Chondrocyte (in vitro differentiated cells): ENCODE measurements around the gene JPH3. TPM values are rescaled to one million over a fixed set of nuclear protein-coding genes. Genes with fewer than 3 reads are reported as not detected.

Source experiments
- DNase-seq: peaks from one replicate; pipeline ENCODE4 v3.0.0; 2021; ENCODE audit warnings: mixed read lengths, low spot score
- H3K27ac Mint-ChIP-seq: one replicate; pipeline ENCODE4 v1.8.0; 2021; ENCODE audit warnings: mild to moderate bottlenecking, moderate library complexity, mixed read lengths; ENCODE audit not compliant: unreplicated experiment
- H3K27me3 Mint-ChIP-seq: 2 replicates; pipeline ENCODE4 v1.8.0; 2021; ENCODE audit warnings: low read depth, mixed read lengths
- H3K36me3 Mint-ChIP-seq: 2 replicates; pipeline ENCODE4 v1.8.0; 2021; ENCODE audit warnings: low read depth, mixed read lengths
- H3K4me1 Mint-ChIP-seq: 2 replicates; pipeline ENCODE4 v1.8.0; 2021; ENCODE audit warnings: low read depth, mild to moderate bottlenecking, mixed read lengths
- H3K4me3 Mint-ChIP-seq: one replicate; pipeline ENCODE4 v1.8.0; 2021; ENCODE audit warnings: mild to moderate bottlenecking, moderate library complexity, mixed read lengths; ENCODE audit not compliant: unreplicated experiment
- H3K9me3 Mint-ChIP-seq: 2 replicates; pipeline ENCODE4 v1.8.0; 2021; ENCODE audit warnings: low read depth, mixed read lengths
- CTCF ChIP-seq: fragments of 200-600 bp; sonication (generic); IDR thresholded peaks from 2 replicates; pipeline ENCODE4 v1.5.0; 2021; ENCODE audit warnings: antibody characterized with exemption, mild to moderate bottlenecking, moderate library complexity
- total RNA-seq: library from RNA; stranded (reverse); gene quantifications from 3 replicates; pipeline ENCODE4 v1.2.1, GENCODE V29; 2021

Gene JPH3
- total RNA-seq, 1 donor from 2014 or later, result 1.2 TPM

DNA sequence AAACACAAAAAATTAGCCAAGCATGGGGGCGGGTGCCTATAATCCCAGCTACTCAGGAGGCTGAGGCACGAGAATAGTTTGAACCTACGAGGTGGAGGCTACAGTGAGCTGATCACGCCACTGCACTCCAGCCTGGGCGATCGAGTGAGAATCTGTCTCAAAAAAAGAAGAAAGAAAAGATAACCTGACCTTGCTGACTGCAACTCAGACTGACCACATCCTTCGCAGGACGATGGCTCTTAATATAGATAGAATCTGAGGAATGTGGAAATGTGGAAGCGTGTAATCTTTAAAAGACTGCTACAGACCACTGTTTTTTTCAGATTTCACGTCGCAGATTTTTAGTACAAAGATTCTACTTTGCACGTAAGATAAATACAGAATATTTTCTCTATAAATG is 125.7 kb downstream of the JPH3 start:
- H3K9me3 Mint-ChIP-seq, result no peaks in the 10 kb centered on the region
- peak overlapping the region; percentile 22 for H3K27ac Mint-ChIP-seq
- no peak for TF ChIP-seq CTCF
- no peaks in the 10 kb centered on the region for H3K27me3 Mint-ChIP-seq
- peaks cover 29% of the 10 kb centered on the region for H3K36me3 Mint-ChIP-seq
- DNase-seq, result no peak
- peaks cover 28% of the 10 kb centered on the region for H3K4me1 Mint-ChIP-seq
- H3K4me3 Mint-ChIP-seq, result no peak overlapping the region

GRCh38 chr16:87729266-87729954 is 127.1 kb downstream of the JPH3 start:
- DNase-seq, result no peak
- Mint-ChIP-seq H3K4me1 (peaks cover 18% of the 10 kb centered on the region), H3K36me3 (peaks cover 29% of the 10 kb centered on the region), H3K27me3 (no peaks in the 10 kb centered on the region), H3K27ac (no peak overlapping the region), H3K4me3 (no peak overlapping the region), H3K9me3 (no peaks in the 10 kb centered on the region)
- no peak for TF ChIP-seq CTCF

DNA sequence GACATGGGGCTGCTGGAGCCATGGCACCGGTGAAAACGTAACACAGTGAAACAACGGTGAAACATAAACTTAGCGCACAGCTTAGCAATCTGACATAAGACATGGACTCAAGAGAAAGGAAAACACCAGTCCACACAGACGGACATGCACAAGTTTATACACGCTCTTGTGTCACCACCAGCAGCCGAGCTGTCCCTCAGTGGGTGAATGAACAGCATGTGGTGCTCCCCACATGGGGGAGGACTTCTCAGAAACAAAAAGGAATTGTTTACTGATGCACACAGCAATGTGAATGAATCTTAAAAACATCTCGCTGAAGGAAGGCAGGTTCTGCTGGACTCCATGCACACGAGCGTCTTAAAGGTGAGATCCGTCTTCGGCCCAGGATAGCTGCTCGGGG is 129.3 kb downstream of the JPH3 start:
- Mint-ChIP-seq H3K9me3 (no peaks in the 10 kb centered on the region), H3K27me3 (no peaks in the 10 kb centered on the region), H3K27ac (no peak overlapping the region), H3K4me1 (peaks cover 8% of the 10 kb centered on the region), H3K4me3 (no peak overlapping the region), H3K36me3 (peaks cover 21% of the 10 kb centered on the region)
- DNase-seq, result no peak
- no peak for TF ChIP-seq CTCF

- no peak overlapping the region for H3K27ac Mint-ChIP-seq
- H3K4me1 Mint-ChIP-seq, result peaks cover 2% of the 10 kb centered on the region
- no peak overlapping the region for H3K4me3 Mint-ChIP-seq
- no peaks in the 10 kb centered on the region for H3K27me3 Mint-ChIP-seq
- no peaks in the 10 kb centered on the region for H3K9me3 Mint-ChIP-seq
- no peak for TF ChIP-seq CTCF
- peaks cover 19% of the 10 kb centered on the region for H3K36me3 Mint-ChIP-seq
- no peak for DNase-seq
Measured at GRCh38 chr16:87733190-87733589, 130.9 kb downstream of the JPH3 start.

- Mint-ChIP-seq H3K27me3 (no peaks in the 10 kb centered on the region), H3K27ac (no peak overlapping the region), H3K4me1 (no peaks in the 10 kb centered on the region), H3K9me3 (no peaks in the 10 kb centered on the region), H3K4me3 (no peak overlapping the region), H3K36me3 (peaks cover 14% of the 10 kb centered on the region)
- TF ChIP-seq CTCF, result no peak
- no peak for DNase-seq
Measured at GRCh38 chr16:87734644-87735043, 132.3 kb downstream of the JPH3 start.
